GM15510 (cell line): ENCODE results near the gene MYL12B.

ENCODE experiments used
- POLR2A ChIP-seq: IDR thresholded peaks from 3 replicates; pipeline ENCODE4 v1.6.1; 2011; ENCODE audit warnings: borderline replicate concordance; ENCODE audit not compliant: insufficient read length; ENCODE audit errors: extremely low read depth

The MYL12B gene

DNA sequence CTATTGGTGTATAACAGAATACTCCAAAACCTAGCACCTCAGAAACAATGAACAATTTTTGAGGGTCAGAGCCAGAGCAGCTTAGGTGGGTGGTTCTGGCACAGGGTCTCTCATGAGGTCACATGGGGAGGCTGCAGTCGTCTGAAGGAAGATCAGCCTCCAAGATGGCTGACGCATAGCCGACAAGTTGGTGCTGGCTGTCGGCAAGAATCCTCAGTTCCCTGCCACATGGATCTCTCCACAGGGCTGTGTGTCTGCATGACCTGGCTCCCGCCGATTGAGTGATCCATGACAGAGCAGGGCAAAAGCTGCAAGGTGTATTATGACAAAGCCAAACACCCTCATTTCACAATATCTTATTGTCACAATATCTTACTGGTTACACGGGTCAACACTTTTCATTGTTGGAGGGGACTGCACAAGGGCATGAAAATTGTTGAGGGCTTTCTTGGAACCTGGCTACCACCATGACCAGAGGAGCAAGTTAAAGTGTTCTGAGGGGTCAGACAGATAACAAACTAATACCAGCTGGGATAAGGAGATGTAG, 4.2 kb downstream of the MYL12B start:
- TF ChIP-seq POLR2A = no peak

GRCh38 chr18:3268306-3268705, 6.4 kb downstream of the MYL12B start:
- TF ChIP-seq POLR2A = no peak

- TF ChIP-seq POLR2A = no peak
Observed at GRCh38 chr18:3269241-3269913, 7.4 kb downstream of the MYL12B start.

DNA sequence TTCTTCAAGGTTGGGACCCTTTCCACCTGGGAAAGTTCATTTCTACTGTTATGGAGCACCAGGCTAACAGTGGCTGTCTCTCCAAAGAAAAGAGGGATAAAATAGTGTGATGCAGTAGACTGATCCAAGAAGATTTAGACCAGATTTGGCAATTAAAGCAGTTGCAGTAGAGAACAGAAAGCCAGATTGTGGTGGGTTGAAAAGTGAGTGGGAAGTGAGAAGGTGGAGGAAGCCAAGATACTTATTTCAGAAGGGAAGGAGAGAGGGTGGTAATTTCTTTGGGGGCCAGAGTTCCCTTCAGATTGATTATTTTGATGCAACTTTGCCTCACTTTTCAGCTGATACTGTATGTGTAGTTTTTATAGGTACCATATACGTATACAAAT, 8.0 kb downstream of the MYL12B start:
- TF ChIP-seq POLR2A = no peak

- no peak for TF ChIP-seq POLR2A
Observed at GRCh38 chr18:3273042-3273441, 11.1 kb downstream of the MYL12B start.

- TF ChIP-seq POLR2A = no peak
Observed at GRCh38 chr18:3279201-3280185, 17.6 kb downstream of the MYL12B start.

DNA sequence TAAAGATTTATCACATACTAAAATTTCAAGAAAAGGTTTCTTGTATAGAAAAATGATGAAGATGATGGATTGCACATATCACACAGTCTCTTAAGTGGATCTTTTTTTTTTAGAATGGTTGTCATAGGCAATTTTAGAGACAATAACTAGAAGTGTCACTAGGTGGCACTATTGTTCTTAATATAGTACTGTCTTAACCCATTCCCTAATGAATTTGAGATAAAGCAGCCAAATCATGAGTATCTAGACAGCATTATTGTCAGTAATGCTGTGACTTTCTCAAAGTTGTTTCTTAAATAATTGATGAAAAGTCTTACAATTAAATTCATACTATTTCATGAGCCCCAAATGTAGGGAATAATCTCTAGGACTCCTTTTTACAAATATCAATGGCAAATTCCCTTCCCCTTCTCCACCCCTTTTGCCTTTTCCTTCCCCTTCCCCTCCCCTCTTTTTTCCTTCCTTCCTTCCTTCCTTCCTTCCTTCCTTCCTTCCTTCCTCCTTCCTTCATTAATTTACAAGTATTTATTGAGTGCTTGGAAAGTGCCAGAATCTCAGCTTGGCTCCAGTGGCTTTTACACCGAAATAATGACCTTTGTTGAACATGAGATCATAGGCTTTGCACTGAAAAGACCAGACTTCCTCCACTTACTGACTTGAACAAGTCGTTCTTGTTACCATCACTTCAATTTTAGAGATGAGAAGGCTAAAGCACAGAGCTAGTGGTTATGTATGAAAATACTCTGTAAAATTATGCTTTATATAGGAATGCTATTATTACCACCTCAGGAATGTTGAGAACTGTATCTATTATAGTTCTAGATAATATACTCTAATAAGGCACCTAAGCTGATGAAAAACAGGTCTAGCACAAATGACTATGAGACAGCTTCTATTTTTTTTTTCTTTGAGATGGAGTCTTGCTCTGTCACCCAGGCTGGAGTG, 19.8 kb downstream of the MYL12B start:
- TF ChIP-seq POLR2A = no peak

GRCh38 chr18:3283253-3283863, 21.4 kb downstream of the MYL12B start:
- TF ChIP-seq POLR2A = no peak

DNA sequence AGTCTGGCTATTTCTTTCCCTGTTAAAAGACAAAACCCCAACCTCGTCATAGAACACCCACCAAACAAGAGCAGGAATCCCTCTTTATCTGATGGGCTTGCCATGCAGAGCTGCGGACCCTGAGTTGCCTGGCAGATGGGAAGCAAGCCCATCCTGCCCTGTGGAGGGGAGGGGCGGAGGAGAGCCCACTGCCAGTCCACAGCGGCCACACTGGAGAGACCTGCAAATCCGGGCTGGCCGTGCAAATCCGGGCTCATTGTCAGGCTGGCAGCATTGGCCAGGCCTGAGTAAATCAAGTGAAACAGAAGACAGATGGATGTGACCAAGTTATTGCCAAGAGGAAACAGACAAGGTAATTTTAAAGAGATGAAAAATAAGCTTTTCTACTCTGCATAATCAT, 22.0 kb downstream of the MYL12B start:
- TF ChIP-seq POLR2A = no peak

- TF ChIP-seq POLR2A = no peak
Observed at GRCh38 chr18:3284501-3284900, 22.6 kb downstream of the MYL12B start.

DNA sequence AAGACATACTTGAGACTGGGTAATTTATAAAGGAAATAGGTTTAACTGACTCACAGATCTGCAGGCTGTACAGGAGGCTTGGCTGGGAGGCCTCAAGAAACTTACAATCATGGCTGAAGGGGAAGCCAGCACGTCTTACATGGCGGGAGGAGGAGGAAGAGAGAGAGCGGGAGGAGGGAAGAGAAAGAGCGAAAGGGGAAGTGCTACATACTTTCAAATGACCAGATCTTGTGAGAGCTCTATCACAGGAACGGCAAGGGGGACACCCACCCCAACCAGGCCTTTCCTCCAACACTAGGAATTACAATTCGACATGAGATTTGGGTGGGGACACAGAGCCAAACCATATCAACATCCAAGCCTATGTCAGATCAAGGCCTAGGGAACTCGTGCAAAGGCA, 24.2 kb downstream of the MYL12B start:
- TF ChIP-seq POLR2A = no peak

GRCh38 chr18:3293196-3293951, 31.4 kb downstream of the MYL12B start:
- no peak for TF ChIP-seq POLR2A

DNA sequence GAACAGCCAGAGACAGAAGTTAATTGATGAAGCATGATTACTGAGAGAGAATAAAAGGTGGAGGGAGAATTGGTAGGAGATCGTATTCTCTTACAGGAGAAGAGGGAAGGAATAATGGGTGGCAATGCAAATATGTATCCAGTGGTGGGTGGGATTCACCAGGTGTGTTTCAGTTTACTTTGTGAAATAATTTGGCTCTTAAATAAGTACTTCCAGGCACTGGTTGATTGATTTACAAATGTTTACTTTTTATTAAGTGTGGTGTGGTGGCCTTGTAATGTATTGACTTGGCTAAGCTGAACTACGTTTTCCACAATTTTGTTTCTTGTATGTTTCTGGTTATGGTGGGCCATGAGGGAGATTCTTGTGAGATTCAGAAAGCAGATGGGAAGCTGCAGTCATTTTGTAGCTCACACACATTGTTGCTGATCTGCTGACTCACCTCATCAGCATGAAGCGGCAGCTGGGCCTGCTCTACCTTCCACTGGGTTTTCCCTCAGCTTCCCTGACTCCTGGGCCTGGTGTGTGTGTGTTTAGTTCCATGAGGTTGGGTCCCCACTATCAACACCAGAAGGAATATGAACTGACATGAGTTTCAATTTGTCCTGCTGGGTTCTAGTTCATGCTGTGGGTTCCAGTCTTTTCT, 32.6 kb downstream of the MYL12B start:
- no peak for TF ChIP-seq POLR2A
